ENCODE results near the gene CPED1. TPM values are rescaled to one million over a fixed set of nuclear protein-coding genes. Genes with fewer than 3 reads are reported as not detected.
"Not testable (repeated sequence)": the region's sequence is repeated elsewhere in the genome, so short reads cannot be mapped to it uniquely, and the experiment has no call there.

The CPED1 gene
- total RNA-seq, 1 donor from 2014 or later, result 38.6 TPM

DNA sequence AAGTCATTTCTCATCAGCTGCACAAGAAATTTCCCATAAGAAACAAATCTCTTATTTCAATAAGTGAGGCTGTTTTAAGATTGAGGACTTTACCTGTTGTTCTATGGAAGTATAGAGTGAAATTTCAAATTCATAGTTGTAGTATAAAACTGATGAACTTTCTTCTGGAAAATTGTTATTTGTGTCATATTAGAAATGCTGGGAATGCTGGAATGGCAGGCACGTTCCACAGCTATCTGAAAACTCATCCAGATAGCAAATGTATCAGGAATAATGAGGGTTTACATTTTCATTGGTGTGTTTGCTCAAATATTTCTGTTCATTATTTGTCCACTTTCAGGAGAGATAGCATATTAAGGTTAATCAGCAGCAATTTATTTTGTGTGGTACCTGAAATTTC, 40.8 kb downstream of the CPED1 start:
- intact Hi-C loops (cut with DNase I), result no loop called here
- Histone ChIP-seq H3K27me3 (ENCODE audit: low read depth) (no peaks in the 10 kb centered on the region), H3K36me3 (no peaks in the 10 kb centered on the region), H3K4me3 (no peak overlapping the region), H3K27ac (no peak overlapping the region), H3K4me1 (peaks cover 16% of the 10 kb centered on the region), H3K9me3 (no peaks in the 10 kb centered on the region)
- TF ChIP-seq, protein P1, sequence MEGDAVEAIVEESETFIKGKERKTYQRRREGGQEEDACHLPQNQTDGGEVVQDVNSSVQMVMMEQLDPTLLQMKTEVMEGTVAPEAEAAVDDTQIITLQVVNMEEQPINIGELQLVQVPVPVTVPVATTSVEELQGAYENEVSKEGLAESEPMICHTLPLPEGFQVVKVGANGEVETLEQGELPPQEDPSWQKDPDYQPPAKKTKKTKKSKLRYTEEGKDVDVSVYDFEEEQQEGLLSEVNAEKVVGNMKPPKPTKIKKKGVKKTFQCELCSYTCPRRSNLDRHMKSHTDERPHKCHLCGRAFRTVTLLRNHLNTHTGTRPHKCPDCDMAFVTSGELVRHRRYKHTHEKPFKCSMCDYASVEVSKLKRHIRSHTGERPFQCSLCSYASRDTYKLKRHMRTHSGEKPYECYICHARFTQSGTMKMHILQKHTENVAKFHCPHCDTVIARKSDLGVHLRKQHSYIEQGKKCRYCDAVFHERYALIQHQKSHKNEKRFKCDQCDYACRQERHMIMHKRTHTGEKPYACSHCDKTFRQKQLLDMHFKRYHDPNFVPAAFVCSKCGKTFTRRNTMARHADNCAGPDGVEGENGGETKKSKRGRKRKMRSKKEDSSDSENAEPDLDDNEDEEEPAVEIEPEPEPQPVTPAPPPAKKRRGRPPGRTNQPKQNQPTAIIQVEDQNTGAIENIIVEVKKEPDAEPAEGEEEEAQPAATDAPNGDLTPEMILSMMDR (IDR thresholded peaks at IDR 0.05), result no peak
- DNase-seq (no peak), ATAC-seq (no peak)

GRCh38 chr7:121030308-121030707, 41.8 kb downstream of the CPED1 start:
- H3K36me3 ChIP-seq, result no peaks in the 10 kb centered on the region
- intact Hi-C loops (cut with DNase I), result no loop called here
- DNase-seq (no peak), ATAC-seq (no peak)
- H3K4me1 ChIP-seq, result peaks cover 7% of the 10 kb centered on the region
- TF ChIP-seq, protein P1 (IDR thresholded peaks at IDR 0.05), result no peak
- H3K27ac ChIP-seq, result no peak overlapping the region
- no peaks in the 10 kb centered on the region for H3K27me3 ChIP-seq (ENCODE audit: low read depth)
- H3K9me3 ChIP-seq, result no peaks in the 10 kb centered on the region
- no peak overlapping the region for H3K4me3 ChIP-seq

DNA sequence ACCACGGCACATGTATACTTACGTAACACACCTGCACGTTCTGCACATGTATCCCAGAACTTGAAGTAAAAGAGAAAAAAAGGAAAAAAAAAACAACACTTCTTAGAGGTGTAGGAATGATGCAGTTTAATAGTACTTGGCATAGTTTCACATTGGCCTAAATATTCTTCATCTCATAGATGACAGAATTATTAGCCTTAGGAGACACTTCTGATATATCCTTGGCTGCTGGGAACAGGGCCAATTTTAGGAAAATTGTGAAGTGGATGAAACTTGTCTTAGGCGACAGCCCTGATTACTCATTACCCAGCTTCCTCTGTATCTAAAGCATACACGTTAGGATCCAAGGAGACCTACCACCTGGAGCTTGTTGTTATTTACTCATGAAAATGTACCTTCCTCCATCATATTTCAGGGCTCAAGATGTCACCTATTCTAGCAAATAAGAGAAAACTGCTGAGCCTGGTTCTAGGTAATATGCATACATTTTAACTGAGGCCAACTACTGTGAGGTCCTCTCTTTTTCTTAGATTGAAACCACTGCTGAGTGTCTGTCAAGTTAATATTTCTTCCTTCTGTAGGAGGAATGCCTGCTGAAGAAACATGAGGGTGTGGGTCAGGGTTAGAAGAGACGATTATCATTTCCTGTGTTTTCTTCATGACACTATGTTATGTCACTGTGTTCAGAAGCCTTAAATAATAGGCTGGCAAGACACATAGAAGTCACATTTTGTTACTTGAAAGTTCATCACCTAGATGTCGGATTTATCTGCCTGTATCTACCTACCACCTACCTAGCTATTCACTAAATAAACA, 44.3 kb downstream of the CPED1 start:
- Histone ChIP-seq H3K36me3 (no peaks in the 10 kb centered on the region), H3K9me3 (no peaks in the 10 kb centered on the region), H3K4me1 (peaks cover 7% of the 10 kb centered on the region), H3K4me3 (no peak overlapping the region), H3K27ac (no peak overlapping the region), H3K27me3 (ENCODE audit: low read depth) (no peaks in the 10 kb centered on the region)
- DNase-seq, result no peak
- intact Hi-C loops (cut with DNase I), result no loop called here
- no peak for ATAC-seq
- TF ChIP-seq, protein P1 (IDR thresholded peaks at IDR 0.05), result no peak

GRCh38 chr7:121034929-121035328, 46.4 kb downstream of the CPED1 start:
- Histone ChIP-seq H3K27me3 (ENCODE audit: low read depth) (no peaks in the 10 kb centered on the region), H3K27ac (no peak overlapping the region), H3K4me1 (no peaks in the 10 kb centered on the region), H3K4me3 (no peak overlapping the region), H3K36me3 (no peaks in the 10 kb centered on the region), H3K9me3 (no peaks in the 10 kb centered on the region)
- DNase-seq, result no peak
- TF ChIP-seq, protein P1 (IDR thresholded peaks at IDR 0.05), result no peak
- intact Hi-C loops (cut with DNase I), result no loop called here
- no peak for ATAC-seq

DNA sequence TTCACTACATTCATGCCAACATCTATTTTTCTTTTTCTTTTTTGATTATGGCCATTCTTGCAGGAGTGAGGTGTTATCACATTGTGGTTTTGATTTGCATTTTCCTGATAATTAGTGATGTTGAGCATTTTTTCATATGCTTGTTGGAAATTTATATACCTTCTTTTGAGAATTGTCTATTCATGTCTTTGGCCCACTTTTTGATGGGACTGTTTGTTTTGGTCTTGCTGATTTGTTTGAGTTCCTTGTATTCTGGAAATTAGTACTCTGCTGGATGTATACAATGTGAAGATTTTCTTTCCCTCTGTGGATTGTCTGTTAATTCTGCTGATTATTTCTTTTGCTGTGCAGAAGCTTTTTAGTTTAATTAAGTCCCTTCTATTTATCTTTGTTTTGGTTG, 48.3 kb downstream of the CPED1 start:
- H3K4me1 ChIP-seq; H3K36me3 ChIP-seq; intact Hi-C loops (cut with DNase I); H3K27me3 ChIP-seq (ENCODE audit: low read depth); H3K27ac ChIP-seq; ATAC-seq; DNase-seq; H3K9me3 ChIP-seq; H3K4me3 ChIP-seq: not testable (repeated sequence)

DNA sequence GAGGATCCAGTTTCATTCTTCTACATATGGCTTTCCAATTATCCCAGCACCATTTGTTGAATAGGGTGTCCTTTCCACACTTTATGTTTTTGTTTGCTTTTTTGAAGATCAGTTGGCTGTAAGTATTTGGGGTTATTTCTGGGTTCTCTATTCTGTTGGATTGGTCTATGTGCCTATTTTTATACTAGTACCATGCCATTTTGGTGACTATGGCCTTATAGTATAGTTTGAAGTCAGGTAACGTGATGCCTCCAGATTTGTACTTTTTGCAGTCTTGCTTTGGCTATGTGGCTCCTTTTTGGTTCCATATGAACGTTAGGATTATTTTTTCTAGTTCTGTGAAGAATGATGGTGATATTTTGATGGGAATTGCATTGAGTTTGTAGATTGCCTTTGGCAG, 48.8 kb downstream of the CPED1 start:
- ATAC-seq; DNase-seq; H3K27me3 ChIP-seq (ENCODE audit: low read depth); H3K36me3 ChIP-seq; H3K4me3 ChIP-seq; H3K4me1 ChIP-seq; H3K27ac ChIP-seq; intact Hi-C loops (cut with DNase I); H3K9me3 ChIP-seq: not testable (repeated sequence)
